Activated effector memory CD4-positive, alpha-beta T cell treated with Interleukin-2 at 50 U/mL for 16 hours (primary cell): Measurements from ENCODE around the gene SLC40A1.

ENCODE experiments used
- DNase-seq: peaks from one replicate; pipeline ENCODE4 v3.0.0-alpha.2; 2020

SLC40A1 gene

GRCh38 chr2:189536830-189537229 lies 43.8 kb downstream of the SLC40A1 start:
- no peak for DNase-seq

- no peak for DNase-seq
These were observed 45.4 kb downstream of the SLC40A1 start for GRCh38 chr2:189534854-189535832.

- DNase-seq, result no peak
These were observed 47.1 kb downstream of the SLC40A1 start for GRCh38 chr2:189533288-189534035.

- DNase-seq, result no peak
These were observed 49.5 kb downstream of the SLC40A1 start for GRCh38 chr2:189530965-189531637.

GRCh38 chr2:189528617-189529016 lies 52.0 kb downstream of the SLC40A1 start:
- no peak for DNase-seq

GRCh38 chr2:189527812-189528592 lies 52.6 kb downstream of the SLC40A1 start:
- no peak for DNase-seq

- no peak for DNase-seq
These were observed 53.4 kb downstream of the SLC40A1 start for GRCh38 chr2:189527041-189527750.

GRCh38 chr2:189526241-189526640 lies 54.3 kb downstream of the SLC40A1 start:
- no peak for DNase-seq

GRCh38 chr2:189524746-189525145 lies 55.8 kb downstream of the SLC40A1 start:
- DNase-seq, result no peak

GRCh38 chr2:189522435-189523151 lies 58.0 kb downstream of the SLC40A1 start:
- no peak for DNase-seq

GRCh38 chr2:189521699-189522434 lies 58.7 kb downstream of the SLC40A1 start:
- DNase-seq, result no peak

- no peak for DNase-seq
These were observed 60.8 kb downstream of the SLC40A1 start for GRCh38 chr2:189519631-189520387.

GRCh38 chr2:189517847-189518535 lies 62.6 kb downstream of the SLC40A1 start:
- DNase-seq, result no peak

GRCh38 chr2:189516546-189516945 lies 64.0 kb downstream of the SLC40A1 start:
- no peak for DNase-seq

GRCh38 chr2:189515264-189515663 lies 65.3 kb downstream of the SLC40A1 start:
- DNase-seq, result no peak

GRCh38 chr2:189514104-189514503 lies 66.5 kb downstream of the SLC40A1 start:
- no peak for DNase-seq

- DNase-seq, result no peak
These were observed 67.7 kb downstream of the SLC40A1 start for GRCh38 chr2:189512879-189513278.

GRCh38 chr2:189511960-189512319 lies 68.6 kb downstream of the SLC40A1 start:
- no peak for DNase-seq
